SU-DHL-6 (cell line): ENCODE measurements around the gene BIRC3.

Experiments
- H2AFZ ChIP-seq: fragments of 200-600 bp; sonication (generic); 2 replicates; pipeline ENCODE4 v1.6.1; 2014; ENCODE audit warnings: low read depth, mild to moderate bottlenecking, moderate library complexity, mixed read lengths, antibody characterized with exemption, low read length; ENCODE audit not compliant: severe bottlenecking
- H3F3A ChIP-seq: fragments of 200-600 bp; shearing (Covaris generic); 2 replicates; pipeline ENCODE4 v1.6.0; 2016; ENCODE audit warnings: antibody characterized with exemption, mild to moderate bottlenecking; ENCODE audit not compliant: insufficient read depth
- H3K27ac ChIP-seq: fragments of 200-600 bp; sonication (generic); 2 replicates; pipeline ENCODE4 v1.5.1; 2016; ENCODE audit warnings: low read depth, mild to moderate bottlenecking, low read length, moderate library complexity, mixed read lengths
- H3K27me3 ChIP-seq: fragments of 200-600 bp; sonication (generic), shearing (Covaris generic); 2 replicates; pipeline ENCODE4 v1.6.0; 2014; ENCODE audit warnings: mild to moderate bottlenecking, low read length
- H3K36me3 ChIP-seq: fragments of 200-600 bp; sonication (generic); 2 replicates; pipeline ENCODE4 v1.6.1; 2014; ENCODE audit warnings: mild to moderate bottlenecking, low read length, mixed read lengths
- H3K4me2 ChIP-seq: fragments of 300-600, 200-600 bp; shearing (Covaris generic), sonication (generic); 2 replicates; pipeline ENCODE4 v1.6.0; 2014; ENCODE audit warnings: low read length, low read depth, mild to moderate bottlenecking; ENCODE audit not compliant: poor library complexity, severe bottlenecking
- H3K4me3 ChIP-seq: fragments of 200-600 bp; sonication (generic); 2 replicates; pipeline ENCODE4 v1.5.1; 2014; ENCODE audit warnings: antibody characterized with exemption, low read length, mild to moderate bottlenecking, mixed read lengths; ENCODE audit not compliant: insufficient read depth, poor library complexity, severe bottlenecking
- H3K79me2 ChIP-seq: fragments of 200-600 bp; sonication (generic); 2 replicates; pipeline ENCODE4 v1.6.1; 2014; ENCODE audit warnings: mild to moderate bottlenecking, low read length, moderate library complexity; ENCODE audit not compliant: insufficient read depth
- H3K9ac ChIP-seq: fragments of 200-600 bp; sonication (generic); 2 replicates; pipeline ENCODE4 v1.7.0; 2014; ENCODE audit warnings: mild to moderate bottlenecking, low read length
- H3K9me2 ChIP-seq: fragments of 200-600 bp; sonication (generic); replicated peaks from 2 replicates; pipeline ENCODE4 v1.6.1; 2014; ENCODE audit warnings: low read length; ENCODE audit not compliant: insufficient read depth
- H3K9me3 ChIP-seq: fragments of 200-600 bp; sonication (generic); 2 replicates; pipeline ENCODE4 v1.6.1; 2014; ENCODE audit warnings: low read length, mixed read lengths; ENCODE audit not compliant: insufficient read depth
- H4K20me1 ChIP-seq: fragments of 200-600 bp; sonication (generic); 2 replicates; pipeline ENCODE4 v1.6.1; 2014; ENCODE audit warnings: low read depth, mild to moderate bottlenecking, antibody characterized with exemption, low read length, moderate library complexity, mixed read lengths
- CTCF ChIP-seq: fragments of 200-600 bp; sonication (generic); IDR thresholded peaks from one replicate; pipeline ENCODE4 v1.5.1; 2017; ENCODE audit warnings: antibody characterized with exemption, mild to moderate bottlenecking, low read length, moderate library complexity; ENCODE audit not compliant: insufficient read depth, poor library complexity, severe bottlenecking
- EZH2phosphoT487 ChIP-seq: fragments of 200-600 bp; sonication (generic), shearing (Covaris generic); conservative IDR thresholded peaks from 2 replicates; pipeline ENCODE4 v1.6.1; 2018; ENCODE audit warnings: mild to moderate bottlenecking, antibody characterized with exemption, low read length, moderate library complexity, mixed read lengths

The BIRC3 gene

GRCh38 chr11:102268985-102269470 is 48.3 kb upstream of the BIRC3 start:
- H3K9me2 ChIP-seq: no peaks in the 10 kb centered on the region
- no peaks in the 10 kb centered on the region for H3K79me2 ChIP-seq
- H3K4me3 ChIP-seq: peak overlapping the region; percentile 38
- no peaks in the 10 kb centered on the region for H3K27me3 ChIP-seq
- peak overlapping the region; percentile 53 for H3K4me2 ChIP-seq
- H3K36me3 ChIP-seq: no peaks in the 10 kb centered on the region
- peak overlapping the region; percentile 25 for H2AFZ ChIP-seq
- H3K9ac ChIP-seq: peak overlapping the region; percentile 15; the same call in 1 of the 2 replicates
- no peaks in the 10 kb centered on the region for H4K20me1 ChIP-seq
- no peak overlapping the region for H3K27ac ChIP-seq
- peaks cover 9% of the 10 kb centered on the region; the same call in 1 of the 2 replicates for H3F3A ChIP-seq
- H3K9me3 ChIP-seq: no peaks in the 10 kb centered on the region
- TF ChIP-seq EZH2phosphoT487 (no peak), CTCF (no peak)

GRCh38 chr11:102269927-102270326 is 47.4 kb upstream of the BIRC3 start:
- no peak overlapping the region for H2AFZ ChIP-seq
- H3K9me2 ChIP-seq: no peaks in the 10 kb centered on the region
- no peaks in the 10 kb centered on the region for H3K36me3 ChIP-seq
- no peak overlapping the region for H3K4me3 ChIP-seq
- H3K79me2 ChIP-seq: no peaks in the 10 kb centered on the region
- peaks cover 9% of the 10 kb centered on the region; the same call in 1 of the 2 replicates for H3F3A ChIP-seq
- TF ChIP-seq CTCF (no peak), EZH2phosphoT487 (no peak)
- H3K9ac ChIP-seq: no peak overlapping the region
- H3K27ac ChIP-seq: no peak overlapping the region
- no peaks in the 10 kb centered on the region for H3K9me3 ChIP-seq
- H3K4me2 ChIP-seq: no peak overlapping the region
- no peaks in the 10 kb centered on the region for H4K20me1 ChIP-seq
- no peaks in the 10 kb centered on the region for H3K27me3 ChIP-seq

- Histone ChIP-seq H3K79me2 (no peaks in the 10 kb centered on the region), H3K9ac (no peak overlapping the region), H3K4me3 (no peak overlapping the region), H2AFZ (no peak overlapping the region), H3K27ac (no peak overlapping the region), H3K27me3 (no peaks in the 10 kb centered on the region), H3K9me2 (no peaks in the 10 kb centered on the region), H3K4me2 (no peak overlapping the region), H3K36me3 (no peaks in the 10 kb centered on the region), H3K9me3 (no peaks in the 10 kb centered on the region), H3F3A (peaks cover 7% of the 10 kb centered on the region; the same call in 1 of the 2 replicates), H4K20me1 (no peaks in the 10 kb centered on the region)
- TF ChIP-seq CTCF: no peak
- TF ChIP-seq EZH2phosphoT487: no peak
Observed at GRCh38 chr11:102272047-102272824, 45.0 kb upstream of the BIRC3 start.
